MM.1S (cell line): ENCODE measurements around the gene ATAD3C.

ENCODE experiments used
- CTCF ChIP-seq: fragments of 300-600 bp; sonication (generic); IDR thresholded peaks from 2 replicates; pipeline ENCODE4 v1.5.1; 2016; ENCODE audit warnings: antibody characterized with exemption, low read length, mixed read lengths
- EZH2 ChIP-seq: fragments of 300-600 bp; sonication (generic); optimal IDR thresholded peaks from 2 replicates; pipeline ENCODE3; 2017; ENCODE audit warnings: low read depth, mild to moderate bottlenecking, antibody characterized with exemption, low read length, mixed read lengths
- EZH2phosphoT487 ChIP-seq: fragments of 300-600 bp; sonication (generic); IDR thresholded peaks from 2 replicates; pipeline ENCODE4 v1.6.1; 2018; ENCODE audit warnings: antibody characterized with exemption, low read length

GRCh38 chr1:1406101-1406820, 43.2 kb upstream of the ATAD3C start:
- TF ChIP-seq EZH2phosphoT487 (no peak), CTCF (no peak), EZH2 (no peak)
